Keratinocyte (primary cell): ENCODE measurements around the gene ACCS. TPM values are rescaled to one million over a fixed set of nuclear protein-coding genes. Genes with fewer than 3 reads are reported as not detected.

Experiments used
- DNase-seq: peaks from one replicate; pipeline ENCODE4 v3.0.0-alpha.2; 2011; ENCODE audit warnings: low read depth, missing footprints, low spot score
- FAIRE-seq: peaks from 2 replicates; lab custom pipeline; 2011; peaks lifted over from hg19 to GRCh38; lab: Jason Lieb, UNC
- H2AFZ ChIP-seq: 2 replicates; pipeline ENCODE4 v1.6.0; 2012; ENCODE audit warnings: low read length, control low read depth, inconsistent platforms; ENCODE audit not compliant: control insufficient read depth
- H3K27ac ChIP-seq: 2 replicates; pipeline ENCODE4 v1.5.1; 2011; ENCODE audit warnings: low read length; ENCODE audit not compliant: control insufficient read depth, insufficient read depth
- H3K27me3 ChIP-seq: 3 replicates; pipeline ENCODE4 v1.6.0; 2011; ENCODE audit warnings: low read length; ENCODE audit not compliant: control insufficient read depth, insufficient read depth; ENCODE audit errors: extremely low read depth
- H3K36me3 ChIP-seq, 2 experiments: 2 replicates in 1 of 2; 3 replicates in 1 of 2; pipeline ENCODE4 v1.5.1; 2011; ENCODE audit warnings: low read length in 2 of 2, mild to moderate bottlenecking in 1 of 2; ENCODE audit not compliant: control insufficient read depth in 2 of 2, insufficient read depth in 2 of 2; ENCODE audit errors: extremely low read depth in 1 of 2
- H3K4me1 ChIP-seq: 3 replicates; pipeline ENCODE4 v1.5.1; 2011; ENCODE audit warnings: low read length; ENCODE audit not compliant: control insufficient read depth, insufficient read depth; ENCODE audit errors: extremely low read depth
- H3K4me2 ChIP-seq: 3 replicates; pipeline ENCODE4 v1.6.0; 2011; ENCODE audit warnings: low read depth, low read length; ENCODE audit not compliant: control insufficient read depth, insufficient read depth; ENCODE audit errors: extremely low read depth
- H3K4me3 ChIP-seq, 3 experiments: fragments of 200-600 bp in 1 of 3; sonication (generic) in 1 of 3; 2 replicates in 2 of 3; 3 replicates in 1 of 3; pipeline ENCODE4 v1.5.1; 2011 to 2016; ENCODE audit warnings: low read length in 3 of 3, mild to moderate bottlenecking in 3 of 3, control low read depth in 2 of 3, inconsistent platforms in 1 of 3, low read depth in 1 of 3, mixed read lengths in 1 of 3, mixed run types in 1 of 3, moderate library complexity in 1 of 3; ENCODE audit not compliant: control insufficient read depth in 2 of 3, insufficient read depth in 2 of 3; ENCODE audit errors: extremely low read depth in 1 of 3
- H3K79me2 ChIP-seq: 2 replicates; pipeline ENCODE4 v1.6.0; 2012; ENCODE audit warnings: low read length; ENCODE audit not compliant: control insufficient read depth, insufficient read depth
- H3K9ac ChIP-seq: 3 replicates; pipeline ENCODE4 v1.6.0; 2011; ENCODE audit warnings: low read length; ENCODE audit not compliant: control insufficient read depth, insufficient read depth; ENCODE audit errors: extremely low read depth
- H3K9me1 ChIP-seq: 3 replicates; pipeline ENCODE4 v1.6.0; 2011; ENCODE audit warnings: low read length; ENCODE audit not compliant: control insufficient read depth, insufficient read depth; ENCODE audit errors: extremely low read depth
- H3K9me3 ChIP-seq: 2 replicates; pipeline ENCODE4 v1.5.1; 2012; ENCODE audit warnings: low read depth, low read length; ENCODE audit not compliant: control insufficient read depth
- H4K20me1 ChIP-seq: 3 replicates; pipeline ENCODE4 v1.6.0; 2011; ENCODE audit warnings: low read length; ENCODE audit not compliant: control insufficient read depth, insufficient read depth; ENCODE audit errors: extremely low read depth
- EZH2 ChIP-seq: IDR thresholded peaks from one replicate; pipeline ENCODE4 v1.6.1; 2012; ENCODE audit warnings: inconsistent platforms, mild to moderate bottlenecking, low read length, moderate library complexity
- dilution Hi-C: fragments of 300-500 bp; cut with MboI; formaldehyde crosslinking; loops from one replicate; pipeline ENCODE4 v1.7.0; 2020; ENCODE audit warnings: low sequenced_read_pairs; ENCODE audit not compliant: extremely low pct_ligation_motif_present
- polyA plus RNA-seq, 5 experiments: library from polyadenylated mRNA; depleted of rRNA in 3 of 5; stranded (reverse) in 3 of 5; stranded (forward) in 1 of 5; unstranded in 1 of 5; fragments of >200 nt; gene quantifications; 1 replicate in 1 of 5; 2 replicates in 3 of 5; 3 replicates in 1 of 5; pipeline versions ENCODE4 v1.2.1 to v1.2.3, GENCODE V29; 2011 to 2012; ENCODE audit warnings: missing spikeins in 2 of 5, low read depth in 1 of 5, low replicate concordance in 1 of 5
- TF ChIP-seq, protein P1 (sequence below), 3 experiments: IDR thresholded peaks in 1 of 3; conservative IDR thresholded peaks in 1 of 3; optimal IDR thresholded peaks in 1 of 3; 2 replicates in 2 of 3; 3 replicates in 1 of 3; pipeline versions ENCODE3 to v1.5.1; 2011; ENCODE audit warnings: low read length in 3 of 3, mild to moderate bottlenecking in 3 of 3, moderate library complexity in 2 of 3, control low read depth in 1 of 3, inconsistent platforms in 1 of 3; ENCODE audit not compliant: insufficient read depth in 2 of 3; ENCODE audit errors: extremely low read depth in 1 of 3

Gene ACCS
- polyA plus RNA-seq, 1 donor (not counting 4 experiments of a cell fraction or from before 2014, with no cell fraction given) = 4.1 TPM

DNA sequence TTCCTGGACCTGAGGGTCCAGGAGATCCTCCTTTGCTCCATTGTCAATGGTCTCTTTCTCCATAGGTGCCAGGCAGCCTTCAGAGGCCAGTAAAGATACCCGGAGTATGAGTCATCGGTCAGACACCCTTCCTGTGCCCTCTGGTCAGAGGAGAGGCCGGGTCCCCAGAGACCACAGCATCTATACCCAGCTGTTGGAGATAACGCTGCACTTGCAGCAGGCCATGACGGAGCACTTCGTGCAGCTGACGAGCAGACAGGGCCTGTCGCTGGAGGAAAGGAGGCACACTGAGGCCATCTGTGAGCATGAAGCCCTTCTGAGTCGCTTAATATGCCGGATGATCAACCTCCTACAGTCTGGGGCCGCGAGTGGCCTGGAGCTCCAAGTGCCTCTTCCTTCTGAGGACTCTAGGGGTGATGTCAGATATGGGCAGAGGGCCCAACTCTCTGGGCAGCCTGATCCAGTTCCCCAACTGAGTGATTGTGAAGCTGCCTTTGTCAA, 18.1 kb upstream of the ACCS start, which contains the start of gene ACCSL:
Gene ACCSL, plus strand, starts transcription at position 51 of the 501 bp plus-strand sequence. Its CDS starts 56 bp downstream, at position 107.
- Histone ChIP-seq H3K4me2 (no peak within 1 kb of the TSS), H2AFZ (no peak within 1 kb of the TSS), H3K27me3 (peaks cover 4% of the 10 kb centered on the region), H3K4me3 (no peak within 1 kb of the TSS), H3K79me2 (no peaks in the 10 kb centered on the region), H3K27ac (no peak within 1 kb of the TSS), H3K9me1 (no peaks in the 10 kb centered on the region), H4K20me1 (no peaks in the 10 kb centered on the region), H3K4me1 (no peaks in the 10 kb centered on the region), H3K9me3 (no peaks in the 10 kb centered on the region), H3K36me3 (no peaks in the 10 kb centered on the region), H3K9ac (no peak within 1 kb of the TSS)
- dilution Hi-C loops = no loop called here
- no peak for FAIRE-seq
- TF ChIP-seq EZH2 = no peak
- TF ChIP-seq, protein P1, sequence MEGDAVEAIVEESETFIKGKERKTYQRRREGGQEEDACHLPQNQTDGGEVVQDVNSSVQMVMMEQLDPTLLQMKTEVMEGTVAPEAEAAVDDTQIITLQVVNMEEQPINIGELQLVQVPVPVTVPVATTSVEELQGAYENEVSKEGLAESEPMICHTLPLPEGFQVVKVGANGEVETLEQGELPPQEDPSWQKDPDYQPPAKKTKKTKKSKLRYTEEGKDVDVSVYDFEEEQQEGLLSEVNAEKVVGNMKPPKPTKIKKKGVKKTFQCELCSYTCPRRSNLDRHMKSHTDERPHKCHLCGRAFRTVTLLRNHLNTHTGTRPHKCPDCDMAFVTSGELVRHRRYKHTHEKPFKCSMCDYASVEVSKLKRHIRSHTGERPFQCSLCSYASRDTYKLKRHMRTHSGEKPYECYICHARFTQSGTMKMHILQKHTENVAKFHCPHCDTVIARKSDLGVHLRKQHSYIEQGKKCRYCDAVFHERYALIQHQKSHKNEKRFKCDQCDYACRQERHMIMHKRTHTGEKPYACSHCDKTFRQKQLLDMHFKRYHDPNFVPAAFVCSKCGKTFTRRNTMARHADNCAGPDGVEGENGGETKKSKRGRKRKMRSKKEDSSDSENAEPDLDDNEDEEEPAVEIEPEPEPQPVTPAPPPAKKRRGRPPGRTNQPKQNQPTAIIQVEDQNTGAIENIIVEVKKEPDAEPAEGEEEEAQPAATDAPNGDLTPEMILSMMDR (optimal IDR thresholded peaks at IDR 0.05 in 1 of 3, IDR thresholded peaks at IDR 0.05 in 1 of 3, conservative IDR thresholded peaks at IDR 0.05 in 1 of 3; ENCODE audit: extremely low read depth in 1 of 3, insufficient read depth in 2 of 3, low read length in 3 of 3) = no peak
- no peak for DNase-seq

DNA sequence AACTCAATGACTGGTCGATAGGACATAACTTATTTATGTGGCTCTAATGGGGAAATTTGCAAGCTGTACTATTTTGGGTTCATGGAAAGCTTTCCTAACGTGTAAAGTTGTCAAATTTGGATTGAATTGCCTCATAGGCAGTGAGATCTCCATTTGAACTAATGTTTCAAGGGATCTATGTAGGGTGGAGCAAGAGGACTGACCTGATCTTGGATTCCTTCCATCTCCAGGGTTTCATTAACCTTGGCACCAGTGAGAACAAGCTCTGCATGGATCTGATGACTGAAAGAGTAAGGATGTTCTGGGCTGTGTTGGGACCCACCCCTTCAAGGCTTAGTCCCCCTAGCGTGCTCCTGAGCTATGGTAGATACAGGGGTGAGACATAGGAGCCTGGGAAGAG, 16.2 kb upstream of the ACCS start:
- no peak for TF ChIP-seq EZH2
- TF ChIP-seq, protein P1 (optimal IDR thresholded peaks at IDR 0.05 in 1 of 3, IDR thresholded peaks at IDR 0.05 in 1 of 3, conservative IDR thresholded peaks at IDR 0.05 in 1 of 3; ENCODE audit: extremely low read depth in 1 of 3, insufficient read depth in 2 of 3, low read length in 3 of 3) = no peak
- no peaks in the 10 kb centered on the region for H3K4me1 ChIP-seq
- no peak overlapping the region for H3K4me3 ChIP-seq
- H3K9ac ChIP-seq = no peak overlapping the region
- peaks cover 4% of the 10 kb centered on the region for H3K27me3 ChIP-seq
- FAIRE-seq (no peak), DNase-seq (no peak)
- H2AFZ ChIP-seq = no peak overlapping the region
- no peaks in the 10 kb centered on the region for H3K9me3 ChIP-seq
- no peaks in the 10 kb centered on the region for H3K36me3 ChIP-seq
- H4K20me1 ChIP-seq = no peaks in the 10 kb centered on the region
- no peak overlapping the region for H3K27ac ChIP-seq
- dilution Hi-C loops = no loop called here
- H3K79me2 ChIP-seq = no peaks in the 10 kb centered on the region
- no peaks in the 10 kb centered on the region for H3K9me1 ChIP-seq
- no peak overlapping the region for H3K4me2 ChIP-seq
